MM.1S (cell line): ENCODE measurements around the gene C13orf42.

Source experiments
- DNase-seq: peaks from one replicate; pipeline ENCODE4 v3.0.0-alpha.2; 2015
- H2AFZ ChIP-seq: fragments of 300-600 bp; sonication (generic); 2 replicates; pipeline ENCODE4 v1.6.0; 2016; ENCODE audit warnings: antibody characterized with exemption, low read length
- H3F3A ChIP-seq: fragments of 300-600 bp; sonication (generic); 2 replicates; pipeline ENCODE4 v1.6.1; 2016; ENCODE audit warnings: mild to moderate bottlenecking, antibody characterized with exemption, low read length, moderate library complexity, mixed read lengths; ENCODE audit not compliant: insufficient read depth
- H3K27ac ChIP-seq: fragments of 300-600 bp; sonication (generic); 2 replicates; pipeline ENCODE4 v1.5.1; 2016; ENCODE audit warnings: mild to moderate bottlenecking, low read length
- H3K27me3 ChIP-seq: fragments of 300-600 bp; sonication (generic); replicated peaks from 2 replicates; pipeline ENCODE4 v1.6.0; 2016; ENCODE audit warnings: low read length; ENCODE audit not compliant: insufficient read depth
- H3K36me3 ChIP-seq: fragments of 300-600 bp; sonication (generic); replicated peaks from 2 replicates; pipeline ENCODE4 v1.6.1; 2016; ENCODE audit warnings: mild to moderate bottlenecking, low read length, mixed read lengths; ENCODE audit not compliant: insufficient read depth
- H3K4me1 ChIP-seq: fragments of 300-600 bp; sonication (generic); 2 replicates; pipeline ENCODE4 v1.6.1; 2016; ENCODE audit warnings: low read length, mixed read lengths
- H3K4me2 ChIP-seq: fragments of 300-600 bp; sonication (generic); 2 replicates; pipeline ENCODE4 v1.6.0; 2016; ENCODE audit warnings: low read depth, low read length
- H3K4me3 ChIP-seq: fragments of 300-600 bp; sonication (generic); 2 replicates; pipeline ENCODE4 v1.5.1; 2016; ENCODE audit warnings: low read length, mixed read lengths
- H3K79me2 ChIP-seq: fragments of 300-600 bp; sonication (generic); 2 replicates; pipeline ENCODE4 v1.6.1; 2016; ENCODE audit warnings: mixed run types, low read length, mixed read lengths
- H3K9ac ChIP-seq: fragments of 300-600 bp; sonication (generic); 2 replicates; pipeline ENCODE4 v1.6.1; 2016; ENCODE audit warnings: low read length, mixed read lengths
- H3K9me2 ChIP-seq: fragments of 300-600 bp; sonication (generic); replicated peaks from 2 replicates; pipeline ENCODE4 v1.6.1; 2016; ENCODE audit warnings: mild to moderate bottlenecking, low read length, mixed read lengths; ENCODE audit not compliant: insufficient read depth
- H3K9me3 ChIP-seq: fragments of 300-600 bp; sonication (generic); replicated peaks from 2 replicates; pipeline ENCODE4 v1.6.1; 2016; ENCODE audit warnings: mild to moderate bottlenecking, low read length, mixed read lengths; ENCODE audit not compliant: insufficient read depth
- H4K20me1 ChIP-seq: fragments of 300-600 bp; sonication (generic); 2 replicates; pipeline ENCODE4 v1.6.1; 2016; ENCODE audit warnings: mild to moderate bottlenecking, low read length, moderate library complexity, mixed read lengths; ENCODE audit not compliant: insufficient read depth
- CTCF ChIP-seq: fragments of 300-600 bp; sonication (generic); IDR thresholded peaks from 2 replicates; pipeline ENCODE4 v1.5.1; 2016; ENCODE audit warnings: antibody characterized with exemption, low read length, mixed read lengths
- EZH2 ChIP-seq: fragments of 300-600 bp; sonication (generic); optimal IDR thresholded peaks from 2 replicates; pipeline ENCODE3; 2017; ENCODE audit warnings: low read depth, mild to moderate bottlenecking, antibody characterized with exemption, low read length, mixed read lengths
- EZH2phosphoT487 ChIP-seq: fragments of 300-600 bp; sonication (generic); IDR thresholded peaks from 2 replicates; pipeline ENCODE4 v1.6.1; 2018; ENCODE audit warnings: antibody characterized with exemption, low read length

The C13orf42 gene

GRCh38 chr13:51064753-51065152, 46.3 kb downstream of the C13orf42 start:
- Histone ChIP-seq H3K9ac (no peak overlapping the region), H3K36me3 (no peaks in the 10 kb centered on the region), H3K4me2 (no peak overlapping the region), H2AFZ (no peak overlapping the region), H4K20me1 (no peaks in the 10 kb centered on the region), H3F3A (no peaks in the 10 kb centered on the region), H3K9me3 (no peaks in the 10 kb centered on the region), H3K9me2 (no peaks in the 10 kb centered on the region), H3K4me3 (no peak overlapping the region), H3K4me1 (0 out of 2 replicates have a peak, but pooled peaks cover 1% of the 10 kb centered on the region), H3K27ac (no peak overlapping the region), H3K79me2 (no peaks in the 10 kb centered on the region), H3K27me3 (no peaks in the 10 kb centered on the region)
- DNase-seq = no peak
- TF ChIP-seq CTCF (no peak), EZH2 (no peak), EZH2phosphoT487 (no peak)

- Histone ChIP-seq H2AFZ (no peak overlapping the region), H3K9me2 (no peaks in the 10 kb centered on the region), H3K36me3 (no peaks in the 10 kb centered on the region), H3K4me3 (no peak overlapping the region), H3K9ac (no peak overlapping the region), H3K27ac (no peak overlapping the region), H3K4me2 (no peak overlapping the region), H4K20me1 (no peaks in the 10 kb centered on the region), H3K4me1 (no peaks in the 10 kb centered on the region), H3K9me3 (no peaks in the 10 kb centered on the region), H3F3A (no peaks in the 10 kb centered on the region), H3K79me2 (no peaks in the 10 kb centered on the region), H3K27me3 (no peaks in the 10 kb centered on the region)
- TF ChIP-seq EZH2phosphoT487 (no peak), EZH2 (no peak), CTCF (no peak)
- no peak for DNase-seq
Observed at GRCh38 chr13:51063909-51064308, 47.2 kb downstream of the C13orf42 start.

GRCh38 chr13:51058461-51059167, 52.5 kb downstream of the C13orf42 start:
- no peaks in the 10 kb centered on the region for H3K9me3 ChIP-seq
- no peak overlapping the region for H3K9ac ChIP-seq
- H2AFZ ChIP-seq = no peak overlapping the region
- no peaks in the 10 kb centered on the region for H3K4me1 ChIP-seq
- H3K79me2 ChIP-seq = no peaks in the 10 kb centered on the region
- H3K9me2 ChIP-seq = no peaks in the 10 kb centered on the region
- no peak for TF ChIP-seq EZH2
- TF ChIP-seq CTCF = no peak
- no peak for TF ChIP-seq EZH2phosphoT487
- H3K27ac ChIP-seq = no peak overlapping the region
- no peaks in the 10 kb centered on the region for H3K27me3 ChIP-seq
- no peaks in the 10 kb centered on the region for H4K20me1 ChIP-seq
- no peak for DNase-seq
- H3K4me2 ChIP-seq = no peak overlapping the region
- no peaks in the 10 kb centered on the region for H3K36me3 ChIP-seq
- H3K4me3 ChIP-seq = no peak overlapping the region
- H3F3A ChIP-seq = no peaks in the 10 kb centered on the region
